HCT116 (cell line): ENCODE measurements around the gene PLEKHN1.

ENCODE experiments used
- ATF3 ChIP-seq: IDR thresholded peaks from 2 replicates; pipeline ENCODE4 v1.6.1; 2012
- CTCF ChIP-seq, 3 experiments: fragments of 200-600 bp in 1 of 3; sonication (generic) in 1 of 3; IDR thresholded peaks in 2 of 3; conservative IDR thresholded peaks in 1 of 3; 2 replicates each; pipeline ENCODE4 v1.5.1; 2012 to 2017; ENCODE audit warnings: low read depth in 2 of 3, low read length in 2 of 3, antibody characterized with exemption in 1 of 3, borderline replicate concordance in 1 of 3, control low read depth in 1 of 3, mild to moderate bottlenecking in 1 of 3, mixed read lengths in 1 of 3, mixed run types in 1 of 3, moderate library complexity in 1 of 3; ENCODE audit not compliant: insufficient read depth in 1 of 3
- EZH2 ChIP-seq: fragments of 200-600 bp; sonication (generic); IDR thresholded peaks from 2 replicates; pipeline ENCODE4 v1.6.1; 2017; ENCODE audit warnings: antibody characterized with exemption, mixed run types
- EZH2phosphoT487 ChIP-seq: fragments of 200-600 bp; IDR thresholded peaks from 2 replicates; pipeline ENCODE4 v1.6.1; 2018; ENCODE audit warnings: antibody characterized with exemption, borderline replicate concordance
- MAX ChIP-seq: IDR thresholded peaks from 2 replicates; pipeline ENCODE4 v1.6.1; 2012
- POLR2A ChIP-seq: IDR thresholded peaks from 2 replicates; pipeline ENCODE4 v1.7.0; 2011; ENCODE audit warnings: borderline replicate concordance; ENCODE audit not compliant: insufficient read depth, insufficient read length; ENCODE audit errors: extremely low read depth
- POLR2AphosphoS5 ChIP-seq: IDR thresholded peaks from 2 replicates; pipeline ENCODE4 v1.6.1; 2011; ENCODE audit warnings: mild to moderate bottlenecking, low read depth, low read length, moderate library complexity
- RAD21 ChIP-seq: IDR thresholded peaks from 2 replicates; pipeline ENCODE4 v1.6.1; 2012; ENCODE audit warnings: low read depth, mild to moderate bottlenecking
- REST ChIP-seq: IDR thresholded peaks from 2 replicates; pipeline ENCODE4 v1.6.1; 2012; ENCODE audit warnings: low read depth
- SP1 ChIP-seq: IDR thresholded peaks from 2 replicates; pipeline ENCODE4 v1.6.1; 2012; ENCODE audit warnings: low read depth
- ZFX ChIP-seq: fragments of 450-650 bp; IDR thresholded peaks from 2 replicates; pipeline ENCODE4 v1.6.1; 2017
- ZNF274 ChIP-seq: fragments of 200-500 bp; sonication (Bioruptor generic); IDR thresholded peaks from 2 replicates; pipeline ENCODE4 v1.6.1; 2014; ENCODE audit warnings: mild to moderate bottlenecking, low read depth, low read length, inconsistent platforms

GRCh38 chr1:991895-992294 lies 25.6 kb downstream of the PLEKHN1 start:
- TF ChIP-seq ZFX: no peak
- no peak for TF ChIP-seq EZH2phosphoT487
- TF ChIP-seq MAX: no peak
- TF ChIP-seq REST: no peak
- TF ChIP-seq EZH2: no peak
- TF ChIP-seq RAD21: no peak
- no peak for TF ChIP-seq CTCF (IDR thresholded peaks at IDR 0.05 in 2 of 3, conservative IDR thresholded peaks at IDR 0.05 in 1 of 3; ENCODE audit: borderline replicate concordance in 1 of 3, insufficient read depth in 1 of 3, low read depth in 2 of 3, low read length in 2 of 3)
- TF ChIP-seq SP1: no peak
- no peak for TF ChIP-seq POLR2AphosphoS5
- no peak for TF ChIP-seq ZNF274
- TF ChIP-seq POLR2A: no peak
- no peak for TF ChIP-seq ATF3
